OCI-LY3 (cell line): Measurements from ENCODE around the gene CUL9.

ENCODE experiments used
- H2AFZ ChIP-seq: fragments of 200-600, 300-600 bp; shearing (Covaris generic); 2 replicates; pipeline ENCODE4 v1.6.0; 2014; ENCODE audit warnings: antibody characterized with exemption, low read depth, low read length
- H3K27ac ChIP-seq: fragments of 200-600, 300-600 bp; sonication (generic); 2 replicates; pipeline ENCODE4 v1.5.1; 2014; ENCODE audit warnings: mild to moderate bottlenecking, low read length, moderate library complexity, mixed read lengths
- H3K27me3 ChIP-seq: fragments of 200-600, 300-600 bp; sonication (generic); 2 replicates; pipeline ENCODE4 v1.6.1; 2014; ENCODE audit warnings: low read depth, low read length, mixed read lengths
- H3K36me3 ChIP-seq: fragments of 200-600, 300-600 bp; sonication (generic); replicated peaks from 2 replicates; pipeline ENCODE3; 2014; ENCODE audit warnings: low read depth, low read length, mixed read lengths
- H3K4me1 ChIP-seq: fragments of 300-600, 200-600 bp; sonication (generic); 2 replicates; pipeline ENCODE4 v1.6.1; 2014; ENCODE audit warnings: low read length, mixed read lengths
- H3K4me2 ChIP-seq: fragments of 200-600, 300-600 bp; sonication (generic); 2 replicates; pipeline ENCODE4 v1.6.1; 2014; ENCODE audit warnings: low read length, mixed read lengths
- H3K4me3 ChIP-seq: fragments of 300-600, 200-600 bp; sonication (generic); 2 replicates; pipeline ENCODE4 v1.5.1; 2014; ENCODE audit warnings: antibody characterized with exemption, mild to moderate bottlenecking, low read length, moderate library complexity
- H3K79me2 ChIP-seq: fragments of 300-600, 200-600 bp; shearing (Covaris generic); 2 replicates; pipeline ENCODE4 v1.6.1; 2014; ENCODE audit warnings: mild to moderate bottlenecking, low read length, mixed read lengths
- H3K9ac ChIP-seq: fragments of 300-600, 200-600 bp; shearing (Covaris generic); 2 replicates; pipeline ENCODE4 v1.6.0; 2014; ENCODE audit warnings: mild to moderate bottlenecking, low read length, moderate library complexity
- H3K9me3 ChIP-seq: fragments of 200-600, 300-600 bp; shearing (Covaris generic); 2 replicates; pipeline ENCODE4 v1.6.1; 2014; ENCODE audit warnings: low read length, mixed read lengths; ENCODE audit not compliant: insufficient read depth
- H4K20me1 ChIP-seq: fragments of 200-600, 300-600 bp; sonication (generic); 2 replicates; pipeline ENCODE4 v1.6.1; 2016; ENCODE audit warnings: low read length, mixed read lengths; ENCODE audit not compliant: insufficient read depth
- EZH2phosphoT487 ChIP-seq: fragments of 200-600 bp; shearing (Covaris generic); IDR thresholded peaks from 2 replicates; pipeline ENCODE4 v1.6.1; 2018; ENCODE audit warnings: antibody characterized with exemption, mixed run types, low read depth
- TF ChIP-seq, protein P1 (sequence below): fragments of 200-600, 300-600 bp; sonication (generic); IDR thresholded peaks from 2 replicates; pipeline ENCODE4 v1.5.1; 2014; ENCODE audit warnings: antibody characterized with exemption, low read length, low read depth

Gene CUL9

DNA sequence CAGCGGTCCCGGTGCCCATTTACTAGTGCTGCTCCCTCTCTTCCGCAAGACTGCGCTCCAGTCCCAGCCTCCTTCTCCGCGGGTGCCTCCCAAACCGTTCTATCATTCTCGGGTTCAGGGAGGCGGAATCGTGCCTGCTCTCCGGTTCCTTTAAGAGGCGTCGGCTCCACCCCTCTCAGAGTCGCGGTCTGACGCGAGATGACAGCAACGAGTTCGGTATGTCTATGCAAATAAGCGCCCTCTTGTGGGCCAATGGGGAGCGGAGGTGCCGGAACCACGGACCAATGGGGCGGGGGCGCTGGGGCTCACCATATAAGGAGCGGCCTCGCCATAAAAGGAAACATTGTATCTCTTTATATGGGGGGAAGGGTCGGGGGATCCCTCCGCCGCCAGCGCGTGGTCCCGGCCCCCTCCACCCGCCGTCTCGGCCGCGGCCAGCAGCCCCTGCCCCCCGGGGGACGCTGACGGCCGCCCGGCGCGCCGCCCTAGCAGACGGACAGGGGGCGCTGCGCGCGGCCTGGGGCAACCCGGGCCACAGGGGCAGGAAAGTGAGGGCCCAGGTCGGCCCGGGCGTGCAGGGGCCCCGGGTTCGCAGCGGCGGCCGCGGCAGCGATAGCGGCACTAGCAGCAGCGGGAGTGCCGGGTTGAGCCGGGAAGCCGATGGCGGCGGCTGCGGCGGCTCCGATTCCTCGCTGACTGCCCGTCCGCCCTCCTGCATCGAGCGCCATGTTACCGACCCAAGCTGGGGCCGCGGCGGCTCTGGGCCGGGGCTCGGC is 10.9 kb upstream of the CUL9 start, which contains the start of gene SRF:
SRF (plus strand) TSS at position 339 of the 776 bp plus-strand sequence; CDS start at position 727, 388 bp downstream.
- no peak for TF ChIP-seq EZH2phosphoT487
- TF ChIP-seq, protein P1, sequence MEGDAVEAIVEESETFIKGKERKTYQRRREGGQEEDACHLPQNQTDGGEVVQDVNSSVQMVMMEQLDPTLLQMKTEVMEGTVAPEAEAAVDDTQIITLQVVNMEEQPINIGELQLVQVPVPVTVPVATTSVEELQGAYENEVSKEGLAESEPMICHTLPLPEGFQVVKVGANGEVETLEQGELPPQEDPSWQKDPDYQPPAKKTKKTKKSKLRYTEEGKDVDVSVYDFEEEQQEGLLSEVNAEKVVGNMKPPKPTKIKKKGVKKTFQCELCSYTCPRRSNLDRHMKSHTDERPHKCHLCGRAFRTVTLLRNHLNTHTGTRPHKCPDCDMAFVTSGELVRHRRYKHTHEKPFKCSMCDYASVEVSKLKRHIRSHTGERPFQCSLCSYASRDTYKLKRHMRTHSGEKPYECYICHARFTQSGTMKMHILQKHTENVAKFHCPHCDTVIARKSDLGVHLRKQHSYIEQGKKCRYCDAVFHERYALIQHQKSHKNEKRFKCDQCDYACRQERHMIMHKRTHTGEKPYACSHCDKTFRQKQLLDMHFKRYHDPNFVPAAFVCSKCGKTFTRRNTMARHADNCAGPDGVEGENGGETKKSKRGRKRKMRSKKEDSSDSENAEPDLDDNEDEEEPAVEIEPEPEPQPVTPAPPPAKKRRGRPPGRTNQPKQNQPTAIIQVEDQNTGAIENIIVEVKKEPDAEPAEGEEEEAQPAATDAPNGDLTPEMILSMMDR, result peak; percentile 52
- Histone ChIP-seq H3K9me3 (no peaks in the 10 kb centered on the region), H4K20me1 (peaks cover 31% of the 10 kb centered on the region), H3K27ac (peak within 1 kb of the TSS; percentile 70), H3K27me3 (no peaks in the 10 kb centered on the region), H2AFZ (peak within 1 kb of the TSS; percentile 48; the same call in 1 of the 2 replicates), H3K36me3 (peaks cover 19% of the 10 kb centered on the region), H3K4me2 (peak within 1 kb of the TSS; percentile 97), H3K4me1 (peaks cover 33% of the 10 kb centered on the region), H3K4me3 (peak within 1 kb of the TSS; percentile 86), H3K9ac (peak within 1 kb of the TSS; percentile 93), H3K79me2 (peaks cover 41% of the 10 kb centered on the region)

DNA sequence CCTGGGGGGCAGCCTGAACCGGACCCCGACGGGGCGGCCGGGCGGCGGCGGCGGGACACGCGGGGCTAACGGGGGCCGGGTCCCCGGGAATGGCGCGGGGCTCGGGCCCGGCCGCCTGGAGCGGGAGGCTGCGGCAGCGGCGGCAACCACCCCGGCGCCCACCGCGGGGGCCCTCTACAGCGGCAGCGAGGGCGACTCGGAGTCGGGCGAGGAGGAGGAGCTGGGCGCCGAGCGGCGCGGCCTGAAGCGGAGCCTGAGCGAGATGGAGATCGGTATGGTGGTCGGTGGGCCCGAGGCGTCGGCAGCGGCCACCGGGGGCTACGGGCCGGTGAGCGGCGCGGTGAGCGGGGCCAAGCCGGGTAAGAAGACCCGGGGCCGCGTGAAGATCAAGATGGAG is 10.3 kb upstream of the CUL9 start:
- peak overlapping the region; percentile 70 for H3K27ac ChIP-seq
- no peak overlapping the region for H2AFZ ChIP-seq
- peak overlapping the region; percentile 97 for H3K4me2 ChIP-seq
- H3K36me3 ChIP-seq, result peaks cover 25% of the 10 kb centered on the region
- peaks cover 33% of the 10 kb centered on the region for H3K4me1 ChIP-seq
- no peaks in the 10 kb centered on the region for H3K9me3 ChIP-seq
- H3K79me2 ChIP-seq, result peaks cover 47% of the 10 kb centered on the region
- TF ChIP-seq EZH2phosphoT487, result no peak
- TF ChIP-seq, protein P1, result no peak
- H3K27me3 ChIP-seq, result no peaks in the 10 kb centered on the region
- H3K4me3 ChIP-seq, result peak overlapping the region; percentile 86
- H4K20me1 ChIP-seq, result peaks cover 33% of the 10 kb centered on the region
- H3K9ac ChIP-seq, result peak overlapping the region; percentile 93

DNA sequence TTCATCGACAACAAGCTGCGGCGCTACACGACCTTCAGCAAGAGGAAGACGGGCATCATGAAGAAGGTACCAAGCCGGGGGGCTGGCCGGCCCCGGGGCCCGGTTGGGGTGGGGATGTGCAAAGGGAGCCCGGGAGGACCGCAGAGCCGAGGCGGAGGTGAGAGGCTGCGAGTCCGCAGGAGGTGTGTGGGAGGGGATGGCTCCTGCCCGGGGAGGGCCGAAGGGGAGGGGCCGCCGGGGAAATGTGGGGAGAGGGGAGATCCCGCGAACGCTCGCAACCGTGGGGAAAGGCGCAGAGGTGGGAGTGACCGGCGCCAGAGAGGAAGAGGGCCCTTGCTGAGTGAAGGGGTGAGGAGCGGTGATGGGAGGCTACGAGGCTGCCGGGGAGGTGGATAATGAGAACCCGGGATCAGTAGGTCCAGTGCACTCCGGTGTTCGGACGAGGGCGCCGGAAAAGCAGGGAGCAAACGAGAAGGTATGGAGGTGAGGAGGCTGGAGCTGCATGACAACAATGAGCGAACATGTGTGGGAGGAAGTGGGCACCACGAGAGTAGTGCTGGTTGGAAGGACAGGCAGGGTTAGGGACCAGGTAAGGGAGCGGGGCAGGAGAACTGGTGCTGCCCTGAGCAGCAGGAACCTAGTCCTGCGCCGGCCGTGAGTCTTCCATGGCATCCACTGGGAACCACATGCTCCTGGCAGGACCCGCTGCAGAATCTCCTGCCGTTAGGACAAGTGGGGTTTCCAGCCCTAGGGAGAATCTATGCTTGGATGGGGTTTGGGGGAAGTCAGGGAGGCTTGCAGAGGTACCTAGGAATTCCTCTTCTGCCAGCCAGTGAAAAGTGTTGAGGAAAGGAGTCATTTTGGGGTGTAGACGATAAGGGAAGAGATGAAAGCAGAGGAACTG is 9.6 kb upstream of the CUL9 start:
- Histone ChIP-seq H2AFZ (no peak overlapping the region), H3K27ac (peak overlapping the region; percentile 70), H3K27me3 (no peaks in the 10 kb centered on the region), H3K36me3 (peaks cover 28% of the 10 kb centered on the region), H3K4me2 (peak overlapping the region; percentile 97), H3K79me2 (peaks cover 49% of the 10 kb centered on the region), H3K4me3 (peak overlapping the region; percentile 86), H3K9ac (peak overlapping the region; percentile 93), H3K4me1 (peaks cover 33% of the 10 kb centered on the region), H4K20me1 (peaks cover 33% of the 10 kb centered on the region), H3K9me3 (no peaks in the 10 kb centered on the region)
- no peak for TF ChIP-seq EZH2phosphoT487
- TF ChIP-seq, protein P1, result no peak
